Memory B cell (primary cell): Measurements from ENCODE around the gene B9D2.
"Not testable (repeated sequence)": the region's sequence is repeated elsewhere in the genome, so short reads cannot be mapped to it uniquely, and the experiment has no call there.

ENCODE experiments used
- ATAC-seq: fragments of 150-1000 bp; cut with Tn5 transposase; 2 replicates; pipeline ENCODE4 v1.10.0; 2021; ENCODE audit warnings: low read depth, mild to moderate bottlenecking, moderate library complexity
- DNase-seq, 2 donors: peaks; one replicate each; pipeline ENCODE4 v3.0.0; 2022; ENCODE audit warnings: low spot score in 2 of 2
- H3K27ac Mint-ChIP-seq: one replicate; pipeline ENCODE4 v1.8.0; 2022; ENCODE audit warnings: mild to moderate bottlenecking, moderate library complexity, mixed read lengths
- H3K27me3 Mint-ChIP-seq: one replicate; pipeline ENCODE4 v1.8.0; 2022; ENCODE audit warnings: mixed read lengths
- H3K36me3 Mint-ChIP-seq: one replicate; pipeline ENCODE4 v1.8.0; 2022; ENCODE audit warnings: mild to moderate bottlenecking, mixed read lengths
- H3K4me1 Mint-ChIP-seq: one replicate; pipeline ENCODE4 v1.8.0; 2022; ENCODE audit warnings: mixed read lengths
- H3K4me3 Mint-ChIP-seq: one replicate; pipeline ENCODE4 v1.8.0; 2022; ENCODE audit warnings: mild to moderate bottlenecking, moderate library complexity, mixed read lengths
- H3K9me3 Mint-ChIP-seq: one replicate; pipeline ENCODE4 v1.8.0; 2022; ENCODE audit warnings: mixed read lengths

The B9D2 gene

GRCh38 chr19:41363753-41364523, at the start of gene B9D2:
B9D2 (minus strand) TSS chr19:41364149; CDS start chr19:41363519, 630 bp downstream.
- Mint-ChIP-seq H3K27me3 (no peaks in the 10 kb centered on the region), H3K27ac (peak within 1 kb of the TSS; percentile 99), H3K36me3 (no peaks in the 10 kb centered on the region), H3K4me3 (peak within 1 kb of the TSS; percentile 92), H3K4me1 (peaks cover 15% of the 10 kb centered on the region), H3K9me3 (no peaks in the 10 kb centered on the region)
- ATAC-seq = peak; percentile 93
- DNase-seq = peak; percentile 96 to 97

GRCh38 chr19:41412953-41413352, 49.0 kb upstream of the B9D2 start:
- ATAC-seq (no peak), DNase-seq (no peak)
- H3K9me3 Mint-ChIP-seq = no peaks in the 10 kb centered on the region
- peaks cover 9% of the 10 kb centered on the region for H3K4me1 Mint-ChIP-seq
- H3K27ac Mint-ChIP-seq = no peak overlapping the region
- H3K27me3 Mint-ChIP-seq = no peaks in the 10 kb centered on the region
- no peak overlapping the region for H3K4me3 Mint-ChIP-seq
- H3K36me3 Mint-ChIP-seq = peaks cover 25% of the 10 kb centered on the region

- Mint-ChIP-seq H3K9me3 (no peaks in the 10 kb centered on the region), H3K27ac (no peak overlapping the region), H3K4me1 (peaks cover 11% of the 10 kb centered on the region), H3K27me3 (no peaks in the 10 kb centered on the region), H3K36me3 (peaks cover 23% of the 10 kb centered on the region), H3K4me3 (no peak overlapping the region)
- no peak for ATAC-seq
- no peak for DNase-seq
Observed at GRCh38 chr19:41411968-41412265, 48.0 kb upstream of the B9D2 start.

GRCh38 chr19:41411100-41411967, 47.4 kb upstream of the B9D2 start:
- H3K27ac Mint-ChIP-seq = no peak overlapping the region
- DNase-seq (no peak), ATAC-seq (no peak)

GRCh38 chr19:41410336-41411054, 46.5 kb upstream of the B9D2 start:
- Mint-ChIP-seq H3K27me3 (no peaks in the 10 kb centered on the region), H3K27ac (peak overlapping the region; percentile 39), H3K4me1 (peaks cover 11% of the 10 kb centered on the region), H3K36me3 (peaks cover 19% of the 10 kb centered on the region), H3K9me3 (no peaks in the 10 kb centered on the region), H3K4me3 (no peak overlapping the region)
- no peak for ATAC-seq
- DNase-seq = no peak

More at GRCh38 chr19:41411100-41411967, 47.4 kb upstream of the B9D2 start:
- Mint-ChIP-seq H3K4me1 (peaks cover 11% of the 10 kb centered on the region), H3K9me3 (no peaks in the 10 kb centered on the region), H3K27me3 (no peaks in the 10 kb centered on the region), H3K4me3 (no peak overlapping the region), H3K36me3 (peaks cover 21% of the 10 kb centered on the region)

GRCh38 chr19:41409288-41409687, 45.3 kb upstream of the B9D2 start:
- Mint-ChIP-seq H3K4me3 (no peak overlapping the region), H3K27me3 (no peaks in the 10 kb centered on the region), H3K27ac (no peak overlapping the region), H3K9me3 (no peaks in the 10 kb centered on the region), H3K4me1 (peaks cover 14% of the 10 kb centered on the region), H3K36me3 (peaks cover 18% of the 10 kb centered on the region)
- no peak for ATAC-seq
- no peak for DNase-seq

- H3K27ac Mint-ChIP-seq, DNase-seq, H3K4me3 Mint-ChIP-seq, H3K27me3 Mint-ChIP-seq, H3K9me3 Mint-ChIP-seq, ATAC-seq: not testable (repeated sequence)
- Mint-ChIP-seq H3K36me3 (peaks cover 15% of the 10 kb centered on the region), H3K4me1 (peaks cover 14% of the 10 kb centered on the region)
Observed at GRCh38 chr19:41408846-41409245, 44.9 kb upstream of the B9D2 start.

GRCh38 chr19:41408256-41408655, 44.3 kb upstream of the B9D2 start:
- H3K9me3 Mint-ChIP-seq = no peaks in the 10 kb centered on the region
- H3K4me1 Mint-ChIP-seq = peaks cover 14% of the 10 kb centered on the region
- H3K27me3 Mint-ChIP-seq = no peaks in the 10 kb centered on the region
- H3K4me3 Mint-ChIP-seq = no peak overlapping the region
- DNase-seq (no peak), ATAC-seq (no peak)
- no peak overlapping the region for H3K27ac Mint-ChIP-seq
- peaks cover 10% of the 10 kb centered on the region for H3K36me3 Mint-ChIP-seq

GRCh38 chr19:41407271-41407670, 43.3 kb upstream of the B9D2 start:
- Mint-ChIP-seq H3K27ac (peak overlapping the region; percentile 1), H3K4me3 (no peak overlapping the region), H3K36me3 (peaks cover 10% of the 10 kb centered on the region), H3K9me3 (no peaks in the 10 kb centered on the region), H3K27me3 (no peaks in the 10 kb centered on the region), H3K4me1 (peaks cover 14% of the 10 kb centered on the region)
- no peak for DNase-seq
- no peak for ATAC-seq

GRCh38 chr19:41405776-41406175, 41.8 kb upstream of the B9D2 start:
- no peak for DNase-seq
- Mint-ChIP-seq H3K36me3 (peaks cover 8% of the 10 kb centered on the region), H3K27ac (no peak overlapping the region), H3K27me3 (no peaks in the 10 kb centered on the region), H3K4me3 (no peak overlapping the region), H3K4me1 (peaks cover 16% of the 10 kb centered on the region), H3K9me3 (no peaks in the 10 kb centered on the region)
- ATAC-seq = no peak

- Mint-ChIP-seq H3K9me3 (no peaks in the 10 kb centered on the region), H3K4me3 (no peak overlapping the region), H3K36me3 (peaks cover 7% of the 10 kb centered on the region), H3K27me3 (no peaks in the 10 kb centered on the region), H3K27ac (no peak overlapping the region), H3K4me1 (peaks cover 16% of the 10 kb centered on the region)
- no peak for ATAC-seq
- no peak for DNase-seq
Observed at GRCh38 chr19:41403181-41403970, 39.4 kb upstream of the B9D2 start.

GRCh38 chr19:41402010-41402409, 38.1 kb upstream of the B9D2 start:
- H3K27me3 Mint-ChIP-seq = no peaks in the 10 kb centered on the region
- DNase-seq (no peak), ATAC-seq (no peak)
- H3K4me1 Mint-ChIP-seq = peaks cover 25% of the 10 kb centered on the region
- no peak overlapping the region for H3K27ac Mint-ChIP-seq
- no peak overlapping the region for H3K4me3 Mint-ChIP-seq
- no peaks in the 10 kb centered on the region for H3K9me3 Mint-ChIP-seq
- H3K36me3 Mint-ChIP-seq = peaks cover 7% of the 10 kb centered on the region

GRCh38 chr19:41401483-41401882, 37.5 kb upstream of the B9D2 start:
- H3K4me3 Mint-ChIP-seq = no peak overlapping the region
- no peak overlapping the region for H3K27ac Mint-ChIP-seq
- peaks cover 25% of the 10 kb centered on the region for H3K4me1 Mint-ChIP-seq
- no peak for ATAC-seq
- H3K27me3 Mint-ChIP-seq = no peaks in the 10 kb centered on the region
- peaks cover 7% of the 10 kb centered on the region for H3K36me3 Mint-ChIP-seq
- no peaks in the 10 kb centered on the region for H3K9me3 Mint-ChIP-seq
- DNase-seq = no peak
